Common myeloid progenitor, CD34-positive (primary cell): ENCODE data around the gene ARMC9.

Source experiments
- CTCF ChIA-PET: fragments of 350-600 bp; sonication (Branson Sonifier 250); formaldehyde crosslinking; loops from one replicate; lab custom pipeline; 2021; ENCODE audit warnings: antibody characterized with exemption; lab: Charles Lee
- POLR2A ChIA-PET: fragments of 350-600 bp; sonication (Branson Sonifier 250); formaldehyde crosslinking; loops from one replicate; lab custom pipeline; 2021; ENCODE audit warnings: antibody characterized with exemption; lab: Charles Lee
- DNase-seq, 3 donors: peaks; one replicate each; pipeline versions ENCODE4 v3.0.0 to v3.0.0-alpha.2; 2013
- H3K27ac ChIP-seq, 2 experiments: 1 replicate in 1 of 2; 2 replicates in 1 of 2; pipeline ENCODE4 v1.7.0; 2013; ENCODE audit warnings: inconsistent platforms in 2 of 2, low read length in 2 of 2, mild to moderate bottlenecking in 2 of 2, low read depth in 1 of 2, moderate library complexity in 1 of 2; ENCODE audit not compliant: severe bottlenecking in 2 of 2, insufficient read depth in 1 of 2, poor library complexity in 1 of 2
- H3K27me3 ChIP-seq, 5 experiments: replicated peaks in 2 of 5; 1 replicate in 3 of 5; 2 replicates in 2 of 5; pipeline versions ENCODE4 v1.6.1 to v1.7.0; 2013; ENCODE audit warnings: low read length in 4 of 5, mild to moderate bottlenecking in 2 of 5, moderate library complexity in 2 of 5, inconsistent platforms in 1 of 5; ENCODE audit not compliant: insufficient read depth in 5 of 5, control insufficient read depth in 4 of 5
- H3K36me3 ChIP-seq, 4 experiments: 1 replicate in 2 of 4; 2 replicates in 2 of 4; pipeline versions ENCODE4 v1.6.1 to v1.7.0; 2013; ENCODE audit warnings: low read length in 3 of 4, control low read depth in 1 of 4, mild to moderate bottlenecking in 1 of 4; ENCODE audit not compliant: control insufficient read depth in 4 of 4, insufficient read depth in 4 of 4
- H3K4me1 ChIP-seq, 4 experiments: 1 replicate in 3 of 4; 2 replicates in 1 of 4; pipeline versions ENCODE4 v1.6.1 to v1.7.1; 2013; ENCODE audit warnings: low read length in 3 of 4, mild to moderate bottlenecking in 3 of 4, control low read depth in 1 of 4, inconsistent platforms in 1 of 4, moderate library complexity in 1 of 4; ENCODE audit not compliant: control insufficient read depth in 4 of 4, insufficient read depth in 4 of 4; ENCODE audit errors: control extremely low read depth in 1 of 4
- H3K4me3 ChIP-seq, 7 experiments: 1 replicate in 4 of 7; 2 replicates in 3 of 7; pipeline versions ENCODE4 v1.5.1 to v1.7.0; 2013; ENCODE audit warnings: mild to moderate bottlenecking in 7 of 7, low read length in 6 of 7, moderate library complexity in 6 of 7, inconsistent platforms in 2 of 7, low read depth in 2 of 7, control low read depth in 1 of 7; ENCODE audit not compliant: insufficient read depth in 4 of 7, control insufficient read depth in 1 of 7; ENCODE audit errors: extremely low read depth in 1 of 7
- H3K9me3 ChIP-seq, 5 experiments: 1 replicate in 4 of 5; 2 replicates in 1 of 5; pipeline versions ENCODE4 v1.6.1 to v1.7.1; 2013; ENCODE audit warnings: low read length in 4 of 5, mild to moderate bottlenecking in 2 of 5, inconsistent platforms in 1 of 5, low read depth in 1 of 5, moderate library complexity in 1 of 5; ENCODE audit not compliant: control insufficient read depth in 4 of 5, insufficient read depth in 2 of 5; ENCODE audit errors: control extremely low read depth in 1 of 5
- WGBS: methylation state at CpG from one replicate; pipeline ENCODE4 v1.1.5; 2013; ENCODE audit not compliant: insufficient coverage; 5-methylcytosine and 5-hydroxymethylcytosine counted together

Gene ARMC9

GRCh38 chr2:231337807-231338759, 139.7 kb downstream of the ARMC9 start:
- Histone ChIP-seq H3K27me3 (no peaks in the 10 kb centered on the region), H3K36me3 (no peaks in the 10 kb centered on the region), H3K9me3 (no peaks in the 10 kb centered on the region), H3K4me1 (peaks cover 0 to 6% (median 0%) of the 10 kb centered on the region in 4 experiments), H3K4me3 (no peak overlapping the region), H3K27ac (no peak overlapping the region)
- WGBS: 96% methylated on average over 5 of the region's 18 CpGs
- CTCF ChIA-PET: interaction anchor here (1.2 kb wide), 1 partner anchor 41 kb away, joined by 4 read pairs; no protein-coding TSS in a partner anchor
- POLR2A ChIA-PET: no interaction called here
- no peak for DNase-seq

DNA sequence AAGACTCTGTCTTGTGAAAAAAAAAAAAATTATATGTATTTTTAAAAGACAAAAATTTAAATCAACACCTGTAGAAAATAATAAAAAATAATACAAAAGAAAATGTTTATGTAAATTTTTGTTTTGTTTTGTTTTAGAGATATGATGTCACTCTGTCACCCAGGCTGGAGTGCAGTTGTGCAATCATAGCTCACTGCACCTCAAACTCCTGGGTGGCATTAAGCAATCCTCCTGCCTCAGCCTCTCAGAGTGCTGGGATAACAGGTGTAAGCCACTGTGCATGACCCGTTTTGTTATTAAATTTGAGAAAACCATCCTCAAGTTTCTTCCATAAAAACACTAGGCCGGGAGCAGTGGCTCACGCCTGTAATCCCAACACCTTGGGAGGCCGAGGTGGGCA, 140.9 kb downstream of the ARMC9 start:
- WGBS: 100% methylated on average over 3 of the region's 4 CpGs
- Histone ChIP-seq H3K9me3 (no peaks in the 10 kb centered on the region), H3K27me3 (no peaks in the 10 kb centered on the region), H3K27ac (no peak overlapping the region), H3K4me1 (peaks cover 0 to 6% (median 0%) of the 10 kb centered on the region in 4 experiments), H3K4me3 (no peak overlapping the region), H3K36me3 (no peaks in the 10 kb centered on the region)
- DNase-seq: no peak
- ChIA-PET POLR2A (no interaction called here), CTCF (no interaction called here)

- no peaks in the 10 kb centered on the region for H3K9me3 ChIP-seq
- DNase-seq: no peak
- H3K27me3 ChIP-seq: no peaks in the 10 kb centered on the region
- peaks cover 0 to 6% (median 0%) of the 10 kb centered on the region in 4 experiments for H3K4me1 ChIP-seq
- H3K36me3 ChIP-seq: no peaks in the 10 kb centered on the region
- H3K4me3 ChIP-seq: no peak overlapping the region
- ChIA-PET POLR2A (no interaction called here), CTCF (interaction anchor here (0.7 to 1.5 kb wide), 3 partner anchors 11 to 62 kb away, joined by 3 to 6 read pairs (median 3); no protein-coding TSS in a partner anchor)
- no peak overlapping the region for H3K27ac ChIP-seq
- 100% methylated on average over 1 of the region's 2 CpGs for WGBS
Measured at GRCh38 chr2:231341100-231341499, 142.7 kb downstream of the ARMC9 start.

GRCh38 chr2:231342061-231342711, 143.8 kb downstream of the ARMC9 start:
- Histone ChIP-seq H3K4me3 (no peak overlapping the region), H3K36me3 (no peaks in the 10 kb centered on the region), H3K4me1 (peaks cover 0 to 6% (median 0%) of the 10 kb centered on the region in 4 experiments), H3K27ac (no peak overlapping the region), H3K9me3 (no peaks in the 10 kb centered on the region), H3K27me3 (no peaks in the 10 kb centered on the region)
- no peak for DNase-seq
- CTCF ChIA-PET: interaction anchor here (1.3 kb wide), 1 partner anchor 12 kb away, joined by 3 read pairs; no protein-coding TSS in a partner anchor
- WGBS: 92% methylated on average over 10 of the region's 14 CpGs
- POLR2A ChIA-PET: no interaction called here

GRCh38 chr2:231343006-231343710, 144.7 kb downstream of the ARMC9 start:
- DNase-seq: no peak
- Histone ChIP-seq H3K27ac (no peak overlapping the region), H3K4me3 (no peak overlapping the region), H3K36me3 (no peaks in the 10 kb centered on the region), H3K4me1 (peaks cover 0 to 6% (median 0%) of the 10 kb centered on the region in 4 experiments), H3K27me3 (no peaks in the 10 kb centered on the region), H3K9me3 (no peaks in the 10 kb centered on the region)
- ChIA-PET CTCF (interaction anchor here (0.6 kb wide), 1 partner anchor 871 kb away, joined by 3 read pairs; no protein-coding TSS in a partner anchor), POLR2A (interaction anchor here (0.7 kb wide), 1 partner anchor 31 kb away, joined by 4 read pairs; no protein-coding TSS in a partner anchor)
- 90% methylated on average over 3 of the region's 4 CpGs for WGBS

DNA sequence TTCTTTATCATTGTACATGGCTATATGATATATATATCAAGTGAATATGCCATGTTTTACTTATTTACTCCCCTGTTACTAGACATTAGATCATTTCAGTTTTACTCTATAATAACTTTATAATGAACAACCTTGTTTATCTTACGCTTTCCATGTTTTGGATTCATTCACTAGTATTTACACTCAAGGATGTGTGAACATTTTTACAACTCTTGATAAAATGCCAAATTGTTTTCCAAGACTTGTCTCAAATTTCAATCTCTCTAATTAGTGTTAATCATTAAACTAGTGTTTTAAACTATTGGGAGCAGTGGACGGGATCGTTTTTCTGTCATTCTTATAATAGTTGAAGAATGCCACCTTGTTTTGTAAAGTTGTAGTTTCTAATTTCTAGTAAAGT, 145.6 kb downstream of the ARMC9 start:
- ChIA-PET CTCF (interaction anchor here (1.0 kb wide), 1 partner anchor 18 kb away, joined by 3 read pairs; no protein-coding TSS in a partner anchor), POLR2A (interaction anchor here (0.6 kb wide), 1 partner anchor 151 kb away, joined by 3 read pairs; no protein-coding TSS in a partner anchor)
- H3K9me3 ChIP-seq: no peaks in the 10 kb centered on the region
- H3K36me3 ChIP-seq: no peaks in the 10 kb centered on the region
- no peaks in the 10 kb centered on the region for H3K27me3 ChIP-seq
- no peak overlapping the region for H3K27ac ChIP-seq
- H3K4me1 ChIP-seq: peaks cover 0 to 10% (median under 1%) of the 10 kb centered on the region in 4 experiments
- H3K4me3 ChIP-seq: no peak overlapping the region
- WGBS: no CpG with 5 or more reads among the region's 3 CpGs
- DNase-seq: no peak
